ENCODE measurements around the gene CDH16.

DNA sequence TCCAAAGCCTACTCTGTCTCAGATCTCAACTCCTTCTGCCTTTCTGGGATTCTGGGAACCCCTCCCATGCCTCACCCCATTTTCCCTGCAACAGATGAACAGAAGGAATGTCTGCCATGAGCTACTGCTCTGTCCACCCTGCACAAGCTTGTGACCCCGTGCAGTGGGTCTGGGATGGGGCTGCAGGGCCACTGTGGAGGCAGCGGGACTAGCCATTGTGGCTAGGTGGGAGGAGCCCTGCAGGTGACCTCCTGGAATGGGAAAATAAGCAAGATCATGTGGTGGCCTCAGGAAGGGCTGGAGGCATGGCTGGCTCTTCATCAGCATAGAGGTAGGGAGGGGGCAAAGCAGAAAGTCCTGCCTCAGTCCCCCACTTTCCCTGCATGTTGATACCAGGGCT, 24.6 kb downstream of the CDH16 start:
- TF ChIP-seq POLR2A (IDR thresholded peaks at IDR 0.05; ENCODE audit: low read length) = no peak
- TF ChIP-seq GATA1 (IDR thresholded peaks at IDR 0.05; ENCODE audit: low read depth, low read length) = no peak
